Left hindlimb (tissue), 1 donor: Measurements from ENCODE around the gene PLXDC2.

Experiments
- DNase-seq: peaks from one replicate; pipeline ENCODE4 v3.0.0-alpha.2; 2018

Gene PLXDC2

DNA sequence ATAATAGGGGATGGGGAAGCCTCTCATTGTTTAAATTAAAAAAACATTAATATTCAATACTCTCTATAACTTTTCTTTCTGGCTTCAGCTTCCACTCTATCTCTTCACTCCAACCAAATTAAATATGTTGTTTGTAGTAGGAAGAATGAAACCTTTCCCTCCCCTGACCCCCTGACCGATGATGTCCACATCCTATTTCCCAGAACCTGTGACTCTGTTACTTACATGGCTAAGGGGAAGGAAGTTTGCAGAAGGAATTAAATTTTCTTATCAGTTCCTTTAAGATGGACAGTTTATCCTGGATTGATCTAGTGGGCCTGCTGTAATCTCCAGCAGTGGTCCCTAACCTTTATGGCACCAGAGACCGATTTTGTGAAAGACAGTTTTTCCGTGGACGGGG, 130.0 kb downstream of the PLXDC2 start:
- DNase-seq = no peak

DNA sequence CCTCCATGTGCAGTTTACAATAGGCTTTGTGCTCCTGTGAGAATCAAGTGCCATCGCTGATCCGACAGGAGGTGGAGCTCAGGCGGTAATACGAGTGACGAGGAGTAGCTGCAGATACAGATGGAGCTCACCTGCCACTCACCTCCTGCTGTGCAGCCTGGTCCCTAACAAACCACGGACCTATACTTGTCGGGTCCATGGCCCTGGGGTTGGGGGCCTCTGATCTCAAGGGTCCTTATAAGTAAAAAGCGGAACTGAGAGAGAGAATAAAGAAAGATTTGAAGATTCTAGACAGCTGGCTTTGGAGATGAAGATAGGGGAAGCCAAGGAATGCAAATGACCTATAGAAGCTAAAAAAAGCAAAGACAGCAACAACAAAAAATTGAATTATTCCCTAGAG, 130.6 kb downstream of the PLXDC2 start:
- no peak for DNase-seq

DNA sequence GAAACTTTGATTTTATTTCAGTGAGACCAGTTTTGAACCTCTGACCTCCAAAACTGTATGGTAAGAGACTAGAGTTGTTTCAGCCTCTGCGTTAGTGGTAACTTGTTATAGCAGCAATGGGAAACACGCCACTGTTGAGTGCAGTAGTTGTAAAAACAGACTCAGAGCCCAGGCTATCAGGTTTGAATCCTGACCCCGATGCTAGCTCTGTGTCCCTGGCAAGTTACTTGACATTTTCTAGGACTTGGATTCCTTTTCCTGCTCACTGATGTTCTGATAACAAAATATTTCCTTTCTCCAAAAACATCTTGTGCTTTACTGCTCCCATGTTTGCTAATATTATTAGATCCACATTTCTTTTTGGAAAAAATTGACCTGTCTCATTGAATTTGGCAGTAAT, 131.0 kb downstream of the PLXDC2 start:
- no peak for DNase-seq

DNA sequence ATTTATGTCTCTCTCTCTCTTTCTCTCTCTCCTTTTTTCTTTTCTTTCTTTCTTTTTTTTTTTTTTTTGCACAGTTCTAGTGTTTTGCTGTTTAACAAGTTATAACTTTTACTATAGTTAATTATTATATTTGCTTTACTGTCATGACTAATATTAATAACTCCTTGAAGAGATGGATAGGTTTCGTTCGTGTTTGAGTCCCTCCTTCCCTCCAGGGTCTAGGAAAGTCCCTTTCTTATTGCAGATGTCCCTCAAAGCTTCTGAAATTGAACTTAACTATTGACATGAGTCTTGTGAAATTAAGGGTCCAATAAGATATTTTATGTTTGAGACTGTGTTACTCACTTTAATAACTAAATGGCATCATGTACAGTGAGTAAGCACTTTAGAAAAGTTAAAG, 131.4 kb downstream of the PLXDC2 start:
- no peak for DNase-seq

DNA sequence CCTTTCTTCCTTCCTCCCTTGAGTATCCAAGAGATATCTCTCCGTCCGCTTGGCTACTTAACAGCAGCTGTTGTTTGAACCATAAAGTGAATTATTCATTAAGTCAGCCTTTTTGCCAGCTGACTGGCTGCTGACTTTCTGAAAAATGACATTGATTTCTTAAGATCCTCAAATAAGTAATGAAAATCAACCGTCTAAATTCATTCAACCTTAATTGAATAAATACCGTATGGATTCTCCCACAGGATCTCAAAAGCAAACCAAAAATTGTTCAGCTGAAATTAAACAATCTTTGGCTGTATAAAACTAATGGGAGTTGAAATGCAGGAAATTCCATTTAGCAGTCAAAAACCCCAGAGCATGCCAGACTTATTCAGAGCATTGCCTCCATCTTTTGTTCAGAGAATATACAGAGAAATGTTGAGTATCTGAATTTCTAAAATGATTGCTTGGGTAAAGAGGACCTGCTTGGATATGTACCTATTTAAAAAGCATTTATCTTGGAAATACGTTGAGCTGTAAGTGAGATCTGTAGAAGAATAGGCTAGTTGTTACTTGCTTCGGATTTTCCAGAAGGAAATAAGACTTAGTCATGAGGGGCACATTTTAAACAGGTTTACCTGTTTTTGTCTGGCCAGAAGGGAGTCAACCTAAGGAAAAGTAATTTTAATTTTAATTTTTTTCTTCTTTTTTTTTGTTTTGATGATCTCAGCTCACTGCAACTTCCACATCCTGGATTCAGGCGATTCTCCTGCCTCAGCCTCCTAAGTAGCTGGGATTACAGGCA, 136.2 kb downstream of the PLXDC2 start:
- DNase-seq = no peak

DNA sequence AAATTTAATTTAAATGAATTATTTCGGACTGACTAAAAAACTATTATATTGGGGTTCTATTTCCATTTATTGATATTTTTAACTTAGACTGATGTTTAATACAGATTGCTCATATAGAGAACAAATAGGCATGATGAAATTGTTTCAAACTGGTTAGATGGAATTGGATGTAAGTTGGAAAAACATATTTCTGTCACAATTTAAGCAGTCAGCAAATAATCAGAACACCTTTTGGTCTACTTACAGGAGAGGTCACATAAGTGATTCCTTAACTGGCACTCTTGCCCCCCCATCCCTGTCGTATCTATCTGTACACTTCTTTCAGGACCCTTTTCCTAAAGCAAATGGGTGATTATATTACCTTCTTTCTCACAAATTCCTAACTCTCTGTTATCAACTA, 138.4 kb downstream of the PLXDC2 start:
- DNase-seq = no peak

DNA sequence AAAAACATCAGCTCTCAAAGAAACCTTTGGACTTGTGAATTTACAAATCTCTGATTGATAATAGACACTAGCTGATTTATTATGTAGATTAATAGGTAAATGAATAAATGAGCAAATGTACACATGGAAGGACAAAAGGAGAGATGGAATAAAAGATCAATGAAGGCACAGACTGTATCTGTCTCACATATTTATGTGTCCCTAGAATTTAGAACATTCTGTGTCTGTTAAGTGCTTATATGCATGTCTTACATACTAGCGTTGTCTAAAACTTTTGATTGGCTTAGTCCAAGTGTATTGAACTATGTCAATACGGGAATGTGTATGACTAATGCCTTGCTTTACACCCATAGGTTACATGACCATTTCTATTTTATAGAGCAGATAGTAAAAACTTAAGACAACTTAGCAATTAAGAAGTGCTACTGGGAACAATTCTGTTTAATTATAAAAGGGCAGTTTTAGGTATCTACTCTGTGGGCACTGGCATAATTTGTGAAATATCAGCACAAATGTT, 140.3 kb downstream of the PLXDC2 start:
- no peak for DNase-seq

DNA sequence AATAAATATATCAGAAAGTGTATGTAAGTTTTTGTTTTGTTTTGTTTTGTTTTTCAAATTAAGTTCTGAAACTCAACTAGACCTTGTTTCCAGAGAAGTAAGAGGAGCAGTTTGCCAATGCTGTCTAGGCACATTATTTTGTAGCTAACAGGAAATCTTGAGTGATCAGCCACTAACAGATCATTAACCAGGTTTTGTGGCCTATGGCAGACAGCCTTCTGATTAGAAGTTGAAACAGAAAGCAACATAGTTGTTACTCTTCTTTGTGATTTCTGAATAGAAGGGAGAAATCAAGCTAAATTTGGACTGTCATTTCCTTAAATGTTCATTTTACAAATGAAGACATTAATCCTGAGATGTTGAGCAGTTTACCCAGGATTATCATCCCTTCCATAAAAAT, 142.6 kb downstream of the PLXDC2 start:
- DNase-seq = no peak

DNA sequence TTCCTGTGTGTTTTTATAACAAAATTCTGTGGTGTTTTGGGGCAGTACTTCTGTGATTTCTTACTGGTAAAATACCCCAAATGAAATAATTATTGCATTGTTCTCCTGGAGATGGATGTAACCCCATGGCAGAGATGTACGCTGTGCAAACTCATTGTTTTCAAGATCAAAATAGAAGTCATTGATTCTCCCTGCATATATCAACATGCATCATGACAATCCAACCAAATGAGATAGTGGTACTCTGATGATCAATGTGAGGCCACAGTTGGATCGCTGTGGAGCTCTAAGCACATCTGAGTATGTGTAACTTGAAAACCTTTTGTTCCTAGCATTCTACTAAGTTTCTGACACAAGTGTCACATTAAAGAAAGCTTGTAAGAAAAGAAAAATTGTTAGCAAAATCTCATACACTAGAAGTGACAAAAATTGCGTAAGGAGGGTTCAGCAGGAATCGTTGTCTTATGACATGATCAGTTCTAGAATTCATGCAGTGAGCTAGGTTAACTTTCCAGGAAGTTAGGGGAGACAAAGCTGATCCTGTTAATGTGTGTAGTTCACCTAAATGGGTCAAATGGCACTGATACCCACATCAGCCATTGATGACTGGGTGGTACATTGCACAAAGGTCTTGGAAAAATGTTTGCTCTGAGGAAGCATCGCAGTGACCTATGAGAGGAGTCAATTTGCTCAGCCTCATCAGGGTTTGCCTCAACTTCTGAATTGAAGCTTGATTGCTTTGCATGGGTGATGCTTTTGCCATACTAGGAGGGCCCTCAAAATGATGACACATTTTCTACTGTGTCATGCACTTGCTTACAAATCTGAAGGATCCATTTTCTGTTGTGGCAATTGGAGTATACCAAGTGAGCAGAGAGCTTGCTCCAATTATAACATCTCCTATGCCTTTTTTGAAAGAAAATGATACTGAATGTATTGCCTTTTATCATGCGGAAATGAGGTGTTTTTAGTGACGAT, 145.1 kb downstream of the PLXDC2 start:
- DNase-seq = no peak

DNA sequence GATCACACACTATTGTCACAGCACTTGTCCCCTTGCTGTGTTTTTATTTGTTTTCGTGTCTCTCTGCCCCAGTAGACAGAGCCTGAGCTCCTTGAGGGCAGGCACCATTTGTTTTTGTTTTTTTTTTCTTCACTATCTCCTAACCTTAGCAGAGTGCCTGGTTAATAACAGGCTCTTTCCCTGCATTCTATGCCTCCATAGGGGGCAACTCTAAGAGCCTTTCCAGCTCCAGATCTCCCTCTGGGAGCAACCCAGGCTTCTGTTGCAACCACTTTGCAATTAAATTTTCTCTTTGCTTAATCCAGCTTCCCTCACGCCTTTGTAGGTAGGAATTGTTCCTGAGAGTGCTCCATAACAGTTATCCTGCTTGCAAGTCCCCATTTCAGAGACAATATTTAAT, 148.4 kb downstream of the PLXDC2 start:
- DNase-seq = no peak

DNA sequence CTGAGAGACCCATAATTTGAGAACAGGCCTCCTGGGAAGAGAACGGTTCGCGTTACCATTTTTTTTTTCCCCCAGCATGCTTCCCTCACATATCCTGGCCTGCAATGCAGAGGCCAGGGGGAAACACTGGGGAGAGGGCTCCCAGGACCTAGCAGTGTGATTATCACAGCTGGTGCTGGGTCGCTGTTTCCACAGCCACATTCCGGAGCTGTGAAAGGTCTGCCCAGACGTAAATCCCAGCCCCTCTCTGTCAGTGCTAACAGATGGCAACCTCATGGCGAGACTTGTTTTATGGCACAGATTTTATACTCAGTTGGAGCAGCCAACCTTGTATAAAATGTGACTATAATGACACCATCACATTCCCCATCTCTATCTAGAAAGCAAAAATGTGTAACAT, 150.5 kb downstream of the PLXDC2 start:
- DNase-seq = peak; percentile 55

DNA sequence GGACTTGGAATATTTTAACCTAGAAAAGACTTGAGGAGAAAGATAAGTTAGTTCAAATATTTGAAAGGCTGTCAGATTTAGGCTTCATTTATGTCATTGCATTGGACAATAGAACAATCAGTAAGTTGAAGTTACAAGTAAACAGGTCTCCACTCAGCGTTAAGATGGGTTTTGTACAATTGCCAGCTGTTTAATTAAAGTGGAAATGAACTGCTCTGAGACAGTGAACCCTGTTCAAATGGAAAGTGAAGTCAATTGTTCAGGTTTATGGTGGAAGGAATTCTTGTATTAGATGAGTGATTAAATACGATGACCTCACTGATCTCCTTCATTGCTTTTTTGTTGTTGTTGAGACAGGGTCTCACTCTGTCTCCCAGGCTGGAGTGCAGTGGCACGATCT, 151.7 kb downstream of the PLXDC2 start:
- no peak for DNase-seq

DNA sequence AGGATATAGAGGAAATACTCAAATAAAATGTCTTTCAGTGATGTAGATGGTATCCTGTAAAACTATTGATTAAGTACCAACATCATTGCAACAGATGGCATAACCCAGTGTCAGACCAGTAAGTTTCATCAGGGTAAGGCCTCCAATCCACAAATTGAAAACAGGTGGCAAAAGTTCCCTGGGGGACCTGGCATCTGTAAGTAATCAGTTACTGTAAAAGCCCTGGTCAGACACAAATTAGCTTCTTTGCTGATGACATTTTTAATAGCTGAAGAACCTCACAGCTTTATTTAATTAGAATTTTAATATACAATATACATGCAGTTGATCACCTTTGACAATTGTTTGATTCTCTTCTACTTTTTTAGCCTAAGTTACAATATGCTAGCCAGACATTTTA, 152.5 kb downstream of the PLXDC2 start:
- DNase-seq = no peak

DNA sequence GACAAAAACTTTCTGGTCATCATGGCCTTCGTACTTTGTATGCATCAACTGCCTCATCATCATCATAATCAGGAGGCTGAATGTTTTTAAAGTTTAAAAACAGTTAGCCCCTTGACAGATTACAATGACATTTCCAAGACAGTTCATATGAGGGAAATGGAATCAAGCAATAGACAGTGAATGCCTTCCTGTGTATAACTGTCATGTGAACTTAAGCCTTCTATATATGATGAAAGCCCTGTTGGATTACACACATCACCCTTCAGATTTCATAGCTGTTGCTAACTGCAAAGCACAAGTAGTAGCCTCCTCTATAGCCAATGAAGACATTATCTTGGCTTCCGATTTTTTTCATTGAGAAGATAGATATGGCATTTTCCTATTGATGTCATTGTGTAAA, 154.0 kb downstream of the PLXDC2 start:
- DNase-seq = no peak

DNA sequence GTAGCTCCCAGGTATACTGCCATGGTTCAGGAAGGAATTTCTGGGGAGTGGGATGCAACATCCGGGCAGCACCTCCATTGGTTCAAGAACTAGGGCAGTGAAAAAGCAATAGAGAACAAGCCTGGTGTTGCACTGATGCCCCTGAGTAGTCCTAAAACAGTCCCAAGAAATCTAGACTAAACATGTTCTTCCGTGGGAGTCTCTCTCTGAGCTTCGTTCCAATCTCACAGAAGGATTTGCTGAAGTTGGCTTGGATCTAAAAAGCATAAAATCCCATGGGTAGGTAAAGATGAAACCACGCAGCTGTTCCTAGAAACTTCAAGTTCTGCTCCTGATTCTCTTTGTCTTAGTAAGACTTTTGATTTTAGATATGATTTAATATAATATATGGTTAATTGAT, 154.5 kb downstream of the PLXDC2 start:
- no peak for DNase-seq

DNA sequence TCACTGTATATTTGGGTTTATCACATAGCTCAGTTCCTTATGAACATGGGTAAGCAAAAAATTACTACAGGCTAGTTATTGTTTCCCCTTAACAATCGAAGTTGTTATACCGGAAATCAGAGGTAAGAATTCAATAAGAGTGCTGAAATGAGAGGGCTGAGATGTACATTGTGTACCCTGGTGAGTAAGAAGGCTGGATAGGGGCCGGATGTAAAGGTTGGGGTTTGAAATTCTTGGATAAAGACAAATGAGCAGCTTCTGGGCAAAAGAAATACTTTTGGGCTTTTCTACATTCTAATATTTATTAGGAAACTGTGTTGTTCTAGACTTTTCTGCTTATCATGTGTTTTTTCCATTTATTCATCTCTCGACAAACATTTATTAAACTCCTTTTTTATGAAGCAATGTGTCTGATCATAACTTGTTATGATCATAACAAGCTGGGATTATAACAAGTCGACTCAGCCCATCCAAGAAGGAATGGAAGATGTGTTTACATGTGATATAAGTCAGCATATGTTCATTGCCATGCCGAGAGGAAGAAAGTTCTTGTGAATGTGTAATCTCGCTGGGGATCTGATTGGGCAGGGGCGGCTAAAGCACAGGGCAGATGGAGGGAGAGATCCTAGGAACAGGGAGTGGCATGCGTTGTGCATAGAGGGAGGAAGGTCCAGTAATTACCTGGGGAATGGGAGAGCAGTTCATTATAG, 155.3 kb downstream of the PLXDC2 start:
- no peak for DNase-seq

DNA sequence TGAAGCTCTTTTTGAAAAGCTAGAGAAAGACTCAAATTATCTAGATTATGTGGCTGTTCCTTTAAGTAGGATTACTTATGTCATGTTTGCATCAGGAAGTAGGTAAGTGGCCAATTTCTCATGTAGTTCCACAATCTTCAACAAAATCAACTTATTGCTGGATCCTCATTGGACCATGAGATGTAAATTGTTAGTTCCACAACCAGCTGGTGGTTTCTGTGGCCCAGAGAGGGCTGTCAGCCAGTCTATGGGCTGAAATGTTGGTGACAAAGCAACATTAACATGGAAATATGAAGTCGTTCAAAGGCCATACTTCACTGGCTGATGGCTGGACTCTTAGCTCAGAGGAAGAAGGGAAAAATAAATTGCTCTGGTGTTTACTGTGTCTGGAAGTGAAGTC, 157.9 kb downstream of the PLXDC2 start:
- peak; percentile 45 for DNase-seq

DNA sequence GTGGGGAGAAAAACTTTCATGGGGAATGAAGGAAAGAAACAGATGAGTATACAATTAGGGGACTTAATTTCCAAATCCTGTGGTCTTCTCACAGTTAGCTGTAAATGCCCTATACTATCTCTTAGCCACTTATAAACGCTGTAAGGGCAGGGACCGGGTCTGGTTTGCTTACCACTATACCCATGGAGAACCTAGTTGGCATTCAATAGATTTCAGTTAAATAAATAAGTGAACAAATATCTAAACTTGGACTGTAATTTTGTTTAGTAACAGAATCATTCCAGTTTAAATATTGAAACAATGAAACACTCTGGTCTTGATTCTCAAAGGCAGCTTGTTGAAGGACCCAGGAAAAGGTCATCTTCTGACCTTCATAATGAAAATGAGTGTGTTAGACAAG, 158.3 kb downstream of the PLXDC2 start:
- DNase-seq = no peak

DNA sequence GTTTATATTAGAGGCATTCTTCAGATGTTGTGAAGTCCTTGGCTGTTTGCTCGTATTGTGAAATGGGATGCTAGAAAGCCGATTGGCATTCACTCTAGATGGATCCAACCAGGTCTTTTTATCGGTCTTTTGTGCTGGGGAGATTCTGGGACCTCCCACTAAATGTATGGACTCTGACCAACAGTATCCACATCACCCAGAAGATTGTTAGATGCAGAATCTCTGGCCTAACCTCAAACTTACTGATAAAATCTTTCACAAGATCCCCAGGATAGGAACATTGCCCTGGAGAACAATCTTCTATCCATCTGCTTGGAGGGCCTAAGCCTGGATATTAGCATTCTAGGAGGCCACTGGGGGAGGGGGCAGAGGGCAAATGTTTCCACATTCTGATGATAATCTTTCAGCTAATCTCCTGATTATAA, 160.9 kb downstream of the PLXDC2 start:
- DNase-seq = no peak

DNA sequence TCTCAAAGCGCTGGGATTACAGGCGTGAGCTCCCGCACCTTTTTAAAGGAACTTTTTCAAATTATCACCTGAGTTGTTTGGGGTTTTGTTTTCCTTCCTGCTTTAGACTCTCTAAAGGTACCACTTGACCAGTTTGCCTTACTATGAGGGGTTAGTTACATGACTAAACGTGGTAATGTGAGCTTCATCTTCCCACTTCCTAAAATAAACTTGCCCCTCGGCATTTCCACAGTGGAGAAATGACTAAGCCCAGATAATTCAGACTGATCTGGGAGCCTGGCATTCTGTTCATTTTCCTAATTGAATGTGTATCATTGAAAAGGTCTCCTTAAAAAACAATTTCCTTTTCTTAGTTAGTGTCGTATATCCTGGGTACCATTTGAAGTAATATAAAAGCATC, 163.4 kb downstream of the PLXDC2 start:
- DNase-seq = no peak

DNA sequence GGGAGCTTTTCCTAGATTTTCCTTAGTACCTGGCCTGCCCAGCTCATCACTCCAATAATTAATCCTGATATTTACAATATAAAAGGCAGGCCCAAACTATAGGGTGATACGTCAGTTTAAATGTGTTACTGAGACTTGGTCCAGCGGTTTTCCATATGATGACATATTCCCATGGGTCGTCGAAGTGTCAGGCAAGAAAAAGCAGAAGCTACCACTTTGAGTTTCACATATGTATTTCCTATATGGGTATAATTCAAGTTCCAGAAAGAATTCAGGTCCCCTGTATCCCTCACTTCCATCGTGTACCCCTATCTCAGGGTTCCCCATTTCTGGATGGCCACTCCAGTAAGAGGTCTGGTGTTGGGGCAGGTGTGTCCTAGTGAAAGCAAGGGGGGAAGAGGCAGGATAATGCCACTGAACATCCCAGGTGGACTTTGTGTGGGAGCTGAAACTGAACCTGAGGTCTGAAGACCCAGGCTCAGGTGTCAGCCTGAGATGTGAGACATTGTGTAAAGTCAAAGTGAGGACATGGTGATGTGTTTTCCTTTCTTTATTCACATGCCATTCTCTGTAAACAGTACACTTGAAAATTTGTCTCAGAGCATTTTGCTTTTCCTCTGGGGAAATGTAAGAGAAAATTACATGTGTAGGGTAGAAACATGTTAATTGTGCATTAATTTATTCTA, 167.8 kb downstream of the PLXDC2 start:
- no peak for DNase-seq

DNA sequence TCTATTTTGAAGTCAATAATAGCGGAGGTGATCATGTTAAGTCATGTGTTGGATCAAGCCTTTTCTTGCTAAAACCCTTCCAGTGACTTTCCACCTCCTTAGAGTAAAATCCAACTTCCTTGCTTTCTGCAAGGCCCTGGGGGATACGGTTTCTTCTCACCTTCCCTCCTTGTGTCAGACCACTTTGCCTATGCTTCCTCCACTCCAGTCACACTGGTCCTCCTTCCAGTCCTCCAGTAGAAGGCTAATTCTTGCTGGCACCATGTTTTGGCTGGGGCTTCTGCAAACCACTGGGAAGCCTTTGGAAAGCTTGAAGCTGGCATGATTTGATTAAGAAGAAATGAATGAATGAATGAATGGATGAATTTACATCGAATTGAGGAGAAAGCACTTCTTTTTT, 169.5 kb downstream of the PLXDC2 start:
- no peak for DNase-seq

DNA sequence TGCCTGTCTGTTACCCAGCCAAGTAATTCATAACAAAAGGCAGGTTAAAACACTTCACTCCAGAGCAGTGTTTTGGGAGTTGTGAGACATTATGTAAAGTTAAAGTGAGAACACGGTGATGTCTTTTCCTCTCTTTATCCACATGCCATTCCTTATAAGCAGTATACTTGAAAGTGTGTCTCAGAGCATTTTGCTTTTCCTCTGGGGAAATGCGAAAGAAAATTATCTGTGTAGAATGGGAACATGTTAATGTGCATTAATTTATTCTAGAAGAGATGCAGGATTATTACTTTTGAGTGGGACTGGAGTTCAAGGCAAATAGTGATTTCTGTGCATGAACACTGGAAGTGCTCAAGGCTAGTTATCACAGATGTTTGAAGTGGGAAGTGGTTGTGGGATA, 170.4 kb downstream of the PLXDC2 start:
- DNase-seq = no peak
